ENCODE measurements around the gene CNGB1. TPM values are rescaled to one million over a fixed set of nuclear protein-coding genes. Genes with fewer than 3 reads are reported as not detected.

CNGB1 gene
- total and polyA plus RNA-seq, 2 donors from 2014 or later = not detected

- Histone ChIP-seq H3K4me1 (ENCODE audit: control insufficient read depth in 2 of 3, insufficient read depth in 2 of 3, low read depth in 1 of 3, low read length in 3 of 3) (peaks cover 0 to 2% (median 0%) of the 10 kb centered on the region in 3 donors), H3K9me3 (ENCODE audit: control insufficient read depth in 2 of 3, insufficient read depth in 1 of 3, low read length in 3 of 3) (no peaks in the 10 kb centered on the region), H3K36me3 (ENCODE audit: control insufficient read depth in 2 of 3, insufficient read depth in 3 of 3, low read length in 3 of 3) (no peaks in the 10 kb centered on the region), H3K4me3 (ENCODE audit: low read length in 3 of 3) (no peak overlapping the region), H3K27me3 (ENCODE audit: control insufficient read depth, insufficient read depth, low read length) (no peaks in the 10 kb centered on the region), H3K9ac (ENCODE audit: low read length in 3 of 3) (no peak overlapping the region), H3K27ac (ENCODE audit: low read depth in 2 of 2, low read length in 2 of 2) (no peak overlapping the region)
- TF ChIP-seq, protein P1, sequence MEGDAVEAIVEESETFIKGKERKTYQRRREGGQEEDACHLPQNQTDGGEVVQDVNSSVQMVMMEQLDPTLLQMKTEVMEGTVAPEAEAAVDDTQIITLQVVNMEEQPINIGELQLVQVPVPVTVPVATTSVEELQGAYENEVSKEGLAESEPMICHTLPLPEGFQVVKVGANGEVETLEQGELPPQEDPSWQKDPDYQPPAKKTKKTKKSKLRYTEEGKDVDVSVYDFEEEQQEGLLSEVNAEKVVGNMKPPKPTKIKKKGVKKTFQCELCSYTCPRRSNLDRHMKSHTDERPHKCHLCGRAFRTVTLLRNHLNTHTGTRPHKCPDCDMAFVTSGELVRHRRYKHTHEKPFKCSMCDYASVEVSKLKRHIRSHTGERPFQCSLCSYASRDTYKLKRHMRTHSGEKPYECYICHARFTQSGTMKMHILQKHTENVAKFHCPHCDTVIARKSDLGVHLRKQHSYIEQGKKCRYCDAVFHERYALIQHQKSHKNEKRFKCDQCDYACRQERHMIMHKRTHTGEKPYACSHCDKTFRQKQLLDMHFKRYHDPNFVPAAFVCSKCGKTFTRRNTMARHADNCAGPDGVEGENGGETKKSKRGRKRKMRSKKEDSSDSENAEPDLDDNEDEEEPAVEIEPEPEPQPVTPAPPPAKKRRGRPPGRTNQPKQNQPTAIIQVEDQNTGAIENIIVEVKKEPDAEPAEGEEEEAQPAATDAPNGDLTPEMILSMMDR (IDR thresholded peaks at IDR 0.05; ENCODE audit: borderline replicate concordance, extremely low read depth, insufficient read depth) = no peak
- intact Hi-C loops (cut with DNase I) = loop anchor here (5.0 kb wide), 1 partner anchor 96 kb away; no protein-coding TSS in a partner anchor
- FAIRE-seq = no peak
- DNase-seq = peak in 1 of 5 donors; percentile 54
Observed at GRCh38 chr16:57900796-57901479, 70.0 kb downstream of the CNGB1 start.

DNA sequence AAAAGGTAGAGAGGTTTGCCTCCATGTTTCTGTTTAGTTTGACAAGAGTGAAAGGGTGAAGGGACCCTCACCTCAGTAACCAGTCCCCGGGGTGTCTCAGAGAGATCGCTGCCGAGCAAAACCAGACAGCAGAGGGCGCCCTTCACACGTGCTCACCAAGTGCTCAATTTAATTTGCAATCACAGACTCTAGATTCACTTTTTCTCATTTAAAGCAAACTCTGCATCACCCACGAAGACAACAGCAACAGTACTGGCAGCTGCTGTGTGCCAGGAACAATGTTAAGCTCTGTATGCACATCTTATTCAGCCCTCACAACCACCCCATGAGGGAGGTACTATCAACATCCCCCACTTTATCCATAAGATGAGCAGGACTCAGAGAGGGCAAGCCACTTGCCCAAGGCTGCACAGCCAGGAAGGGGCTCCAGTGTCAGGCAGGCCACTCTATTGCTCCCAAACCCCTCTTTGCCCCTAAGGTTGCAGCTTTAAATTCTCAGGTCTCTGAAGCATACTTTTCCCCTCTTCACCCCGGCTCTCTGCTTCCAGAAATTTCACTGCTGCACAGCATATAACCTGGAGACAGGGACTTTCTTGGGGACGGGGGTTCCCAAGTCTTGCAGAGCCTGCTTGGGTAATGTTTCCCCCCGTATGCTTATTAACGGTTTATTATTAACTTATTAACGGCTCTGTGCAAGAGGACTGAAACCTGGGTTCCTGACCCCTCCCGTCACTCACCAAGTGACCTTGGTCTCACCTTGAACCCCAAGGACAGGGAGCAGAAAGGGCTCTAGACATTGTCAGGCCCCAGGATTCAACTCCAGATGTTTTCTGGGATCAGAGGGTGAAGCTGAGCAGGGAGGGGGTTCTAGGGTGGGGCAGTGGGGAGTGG lies 70.9 kb downstream of the CNGB1 start:
- TF ChIP-seq, protein P1 (IDR thresholded peaks at IDR 0.05; ENCODE audit: borderline replicate concordance, extremely low read depth, insufficient read depth) = peak; percentile 79
- Histone ChIP-seq H3K27ac (ENCODE audit: low read depth in 2 of 2, low read length in 2 of 2) (no peak overlapping the region), H3K4me3 (ENCODE audit: low read length in 3 of 3) (no peak overlapping the region), H3K27me3 (ENCODE audit: control insufficient read depth, insufficient read depth, low read length) (no peaks in the 10 kb centered on the region), H3K9ac (ENCODE audit: low read length in 3 of 3) (no peak overlapping the region), H3K9me3 (ENCODE audit: control insufficient read depth in 2 of 3, insufficient read depth in 1 of 3, low read length in 3 of 3) (no peaks in the 10 kb centered on the region), H3K36me3 (ENCODE audit: control insufficient read depth in 2 of 3, insufficient read depth in 3 of 3, low read length in 3 of 3) (no peaks in the 10 kb centered on the region), H3K4me1 (ENCODE audit: control insufficient read depth in 2 of 3, insufficient read depth in 2 of 3, low read depth in 1 of 3, low read length in 3 of 3) (peaks cover 0 to 2% (median 0%) of the 10 kb centered on the region in 3 donors)
- peak; percentile 3 to 81 (median 75) for DNase-seq
- intact Hi-C loops (cut with DNase I) = loop anchor here (5.0 kb wide), 1 partner anchor 97 kb away; no protein-coding TSS in a partner anchor
- no peak for FAIRE-seq

DNA sequence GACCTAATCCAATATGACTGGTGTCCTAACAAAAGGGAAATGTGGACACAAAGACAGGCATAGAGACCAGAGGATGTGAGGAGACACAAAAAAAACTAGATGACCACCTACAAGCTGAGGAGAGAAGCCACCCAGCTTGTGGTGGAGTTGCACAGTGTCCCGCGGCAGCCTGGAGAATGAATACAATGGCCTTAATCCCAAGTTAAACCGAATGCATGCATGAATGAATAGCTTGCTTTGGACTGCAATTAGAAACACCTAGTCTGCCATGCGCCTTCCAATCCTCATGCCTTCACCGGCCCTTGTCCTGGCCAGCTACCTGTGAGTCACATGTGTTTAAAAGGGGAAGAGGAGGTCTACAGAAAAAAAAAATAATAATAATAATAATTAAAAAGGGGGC lies 72.0 kb downstream of the CNGB1 start:
- no peaks in the 10 kb centered on the region for H3K9me3 ChIP-seq (ENCODE audit: control insufficient read depth in 2 of 3, insufficient read depth in 1 of 3, low read length in 3 of 3)
- no peak overlapping the region for H3K9ac ChIP-seq (ENCODE audit: low read length in 3 of 3)
- intact Hi-C loops (cut with DNase I) = no loop called here
- H3K4me1 ChIP-seq (ENCODE audit: control insufficient read depth in 2 of 3, insufficient read depth in 2 of 3, low read depth in 1 of 3, low read length in 3 of 3) = peaks cover 0 to 2% (median 1%) of the 10 kb centered on the region in 3 donors
- H3K4me3 ChIP-seq (ENCODE audit: low read length in 3 of 3) = no peak overlapping the region
- no peaks in the 10 kb centered on the region for H3K27me3 ChIP-seq (ENCODE audit: control insufficient read depth, insufficient read depth, low read length)
- no peaks in the 10 kb centered on the region for H3K36me3 ChIP-seq (ENCODE audit: control insufficient read depth in 2 of 3, insufficient read depth in 3 of 3, low read length in 3 of 3)
- FAIRE-seq = no peak
- TF ChIP-seq, protein P1 (IDR thresholded peaks at IDR 0.05; ENCODE audit: borderline replicate concordance, extremely low read depth, insufficient read depth) = no peak
- no peak overlapping the region for H3K27ac ChIP-seq (ENCODE audit: low read depth in 2 of 2, low read length in 2 of 2)
- peak in 2 of 5 donors; percentile 29 to 47 for DNase-seq
